Right lobe of liver (tissue), 4 donors: ENCODE measurements around the gene LEMD1.

Source experiments
- CTCF ChIP-seq, 4 donors: fragments of 200-600 bp in 3 of 4; fragments of 450-650 bp in 1 of 4; IDR thresholded peaks; one replicate each; pipeline versions ENCODE4 v1.5.1 to v1.8.0; 2016 to 2022; ENCODE audit warnings: antibody characterized with exemption in 4 of 4, mild to moderate bottlenecking in 2 of 4
- POLR2A ChIP-seq: fragments of 450-650 bp; IDR thresholded peaks from one replicate; pipeline ENCODE4 v1.6.1; 2017; ENCODE audit warnings: antibody characterized with exemption, mild to moderate bottlenecking
- donor health status: DM: no; HTN: no; CAD: no.
- donor health status: DM: no; HTN: no; CAD: no.
- donor health status: DM: no; HTN: yes; CAD: no.

GRCh38 chr1:205430696-205431305 is 8.9 kb upstream of the LEMD1 start:
- TF ChIP-seq CTCF (IDR thresholded peaks at IDR 0.05) = peak; percentile 30 to 73 (median 56)
- no peak for TF ChIP-seq POLR2A
